Lower lobe of right lung (tissue), 2 donors: ENCODE measurements around the gene MPST. TPM values are rescaled to one million over a fixed set of nuclear protein-coding genes. Genes with fewer than 3 reads are reported as not detected.

Source experiments
- ATAC-seq, 2 donors: fragments of 200-7000 bp; cut with Tn5 transposase; one replicate each; pipeline ENCODE4 v1.9.1; 2020 to 2022; ENCODE audit warnings: mild to moderate bottlenecking in 2 of 2, moderate library complexity in 2 of 2
- DNase-seq: peaks from one replicate; pipeline ENCODE4 v3.0.0-alpha.2; 2020
- H3K27ac ChIP-seq: fragments of 200-600 bp; one replicate; pipeline ENCODE4 v1.8.0; 2022
- H3K27me3 ChIP-seq: fragments of 200-600 bp; one replicate; pipeline ENCODE4 v1.8.0; 2022; ENCODE audit warnings: low read depth
- H3K36me3 ChIP-seq: fragments of 200-600 bp; one replicate; pipeline ENCODE4 v1.8.0; 2022; ENCODE audit warnings: mild to moderate bottlenecking
- H3K4me1 ChIP-seq: fragments of 200-600 bp; one replicate; pipeline ENCODE4 v1.8.0; 2022
- H3K4me3 ChIP-seq: fragments of 200-600 bp; one replicate; pipeline ENCODE4 v1.8.0; 2022; ENCODE audit warnings: mild to moderate bottlenecking
- H3K9me3 ChIP-seq: fragments of 200-600 bp; one replicate; pipeline ENCODE4 v1.8.0; 2022
- CTCF ChIP-seq: fragments of 200-600 bp; IDR thresholded peaks from one replicate; pipeline ENCODE4 v1.8.0; 2022; ENCODE audit warnings: antibody characterized with exemption, mild to moderate bottlenecking
- intact Hi-C: fragments of 100-400 bp; cut with DNase I; formaldehyde crosslinking; loops from one replicate; pipeline ENCODE4 v1.11.0; 2022
- total RNA-seq: library from RNA; stranded (reverse); fragmentation: NEBNext Ultra II Directional; extraction: Animal tissue kit (Norgen Biotek cat#: 25700); gene quantifications from one replicate; pipeline ENCODE4 v1.2.1, GENCODE V29; 2021
- donor health status: DM: no; HTN: yes; CAD: no; lungs with severe emphysema.

MPST gene
- total RNA-seq, 1 donor from 2014 or later: 73.2 TPM

GRCh38 chr22:37063431-37064420, 44.2 kb downstream of the MPST start:
- ATAC-seq: no peak
- peaks cover 12% of the 10 kb centered on the region for H3K27me3 ChIP-seq
- no peaks in the 10 kb centered on the region for H3K4me1 ChIP-seq
- no peak for DNase-seq
- H3K9me3 ChIP-seq: no peaks in the 10 kb centered on the region
- no peak for TF ChIP-seq CTCF
- intact Hi-C loops: no loop called here
- no peak overlapping the region for H3K27ac ChIP-seq
- no peak overlapping the region for H3K4me3 ChIP-seq
- H3K36me3 ChIP-seq: peaks cover 8% of the 10 kb centered on the region

DNA sequence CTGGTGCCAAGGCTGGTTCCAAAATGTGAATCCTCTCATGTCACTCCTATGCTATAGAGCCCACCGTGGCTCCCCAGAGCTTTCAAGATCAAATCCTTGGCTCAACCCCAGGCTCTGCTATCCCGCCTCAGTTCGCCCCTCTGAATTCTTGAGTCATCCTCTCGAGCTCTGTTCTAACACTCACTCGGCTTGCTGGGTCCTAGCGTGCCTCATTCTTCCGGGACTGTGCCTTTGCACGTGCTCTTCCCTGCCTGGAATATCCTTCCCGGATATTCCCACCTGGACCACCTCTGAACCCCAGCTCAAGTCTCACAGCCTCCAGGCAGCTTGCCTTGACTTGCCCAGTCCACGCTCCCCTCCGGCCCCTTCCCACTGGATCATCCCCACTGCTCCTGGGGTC, 45.0 kb downstream of the MPST start:
- ATAC-seq (no peak), DNase-seq (no peak)
- Histone ChIP-seq H3K27me3 (peaks cover 20% of the 10 kb centered on the region), H3K27ac (no peak overlapping the region), H3K4me1 (no peaks in the 10 kb centered on the region), H3K4me3 (no peak overlapping the region), H3K36me3 (peaks cover 6% of the 10 kb centered on the region), H3K9me3 (no peaks in the 10 kb centered on the region)
- no peak for TF ChIP-seq CTCF
- intact Hi-C loops: no loop called here

DNA sequence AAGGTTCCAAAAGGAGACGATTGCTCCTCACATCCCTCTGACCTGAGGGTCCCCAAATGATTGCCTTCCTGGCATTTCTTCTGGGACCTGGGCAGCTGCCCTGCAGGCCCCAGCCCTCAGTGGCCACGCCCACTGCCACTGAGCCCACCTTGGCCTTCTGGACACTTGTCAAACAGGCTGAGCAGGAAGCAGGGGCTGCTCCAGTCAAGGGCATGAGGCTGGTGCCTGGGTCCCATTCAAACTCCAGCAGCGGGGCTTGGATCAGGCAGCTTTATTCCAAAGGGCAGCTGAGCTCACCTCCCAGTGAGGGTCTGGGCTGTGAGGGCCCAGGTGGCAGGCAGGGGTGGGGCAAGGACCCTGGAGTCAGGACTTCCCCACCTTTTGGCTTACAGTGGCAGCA, 45.6 kb downstream of the MPST start:
- DNase-seq (no peak), ATAC-seq (no peak)
- Histone ChIP-seq H3K36me3 (peaks cover 6% of the 10 kb centered on the region), H3K4me3 (no peak overlapping the region), H3K27me3 (peaks cover 26% of the 10 kb centered on the region), H3K4me1 (no peaks in the 10 kb centered on the region), H3K27ac (no peak overlapping the region), H3K9me3 (no peaks in the 10 kb centered on the region)
- intact Hi-C loops: no loop called here
- no peak for TF ChIP-seq CTCF

GRCh38 chr22:37065961-37066360, 46.4 kb downstream of the MPST start:
- no peak for TF ChIP-seq CTCF
- Histone ChIP-seq H3K27ac (no peak overlapping the region), H3K36me3 (no peaks in the 10 kb centered on the region), H3K4me1 (no peaks in the 10 kb centered on the region), H3K9me3 (no peaks in the 10 kb centered on the region), H3K27me3 (peaks cover 29% of the 10 kb centered on the region), H3K4me3 (no peak overlapping the region)
- ATAC-seq: no peak
- no peak for DNase-seq
- intact Hi-C loops: no loop called here

- H3K36me3 ChIP-seq: no peaks in the 10 kb centered on the region
- intact Hi-C loops: no loop called here
- H3K4me1 ChIP-seq: no peaks in the 10 kb centered on the region
- no peak for TF ChIP-seq CTCF
- no peak overlapping the region for H3K4me3 ChIP-seq
- peaks cover 29% of the 10 kb centered on the region for H3K27me3 ChIP-seq
- no peaks in the 10 kb centered on the region for H3K9me3 ChIP-seq
- no peak overlapping the region for H3K27ac ChIP-seq
- no peak for DNase-seq
- no peak for ATAC-seq
Observed at GRCh38 chr22:37067428-37067827, 47.9 kb downstream of the MPST start.
